Hepatic stellate cell (primary cell): ENCODE data around the gene SLC6A13.
"Not testable (repeated sequence)": the region's sequence is repeated elsewhere in the genome, so short reads cannot be mapped to it uniquely, and the experiment has no call there.

Source experiments
- DNase-seq: peaks from one replicate; pipeline ENCODE4 v3.0.0; 2011; ENCODE audit warnings: low spot score

The SLC6A13 gene

DNA sequence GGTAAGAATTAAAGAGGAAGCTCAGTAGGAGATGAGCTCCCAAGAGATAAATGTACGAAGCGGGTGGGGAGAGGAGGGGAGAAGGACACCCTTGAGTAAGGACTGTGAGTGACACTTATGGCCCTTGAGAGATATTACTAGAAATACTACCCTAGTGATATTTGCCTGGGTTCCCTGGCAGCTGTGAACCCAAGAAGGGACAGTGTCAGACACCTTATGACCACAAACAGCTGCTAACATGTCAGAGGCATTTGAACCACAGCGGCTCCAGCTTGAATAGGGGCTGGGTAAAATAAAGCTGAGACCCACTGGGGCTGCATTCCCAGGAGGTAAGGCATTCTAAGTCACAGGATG, 29.0 kb downstream of the SLC6A13 start:
- no peak for DNase-seq

DNA sequence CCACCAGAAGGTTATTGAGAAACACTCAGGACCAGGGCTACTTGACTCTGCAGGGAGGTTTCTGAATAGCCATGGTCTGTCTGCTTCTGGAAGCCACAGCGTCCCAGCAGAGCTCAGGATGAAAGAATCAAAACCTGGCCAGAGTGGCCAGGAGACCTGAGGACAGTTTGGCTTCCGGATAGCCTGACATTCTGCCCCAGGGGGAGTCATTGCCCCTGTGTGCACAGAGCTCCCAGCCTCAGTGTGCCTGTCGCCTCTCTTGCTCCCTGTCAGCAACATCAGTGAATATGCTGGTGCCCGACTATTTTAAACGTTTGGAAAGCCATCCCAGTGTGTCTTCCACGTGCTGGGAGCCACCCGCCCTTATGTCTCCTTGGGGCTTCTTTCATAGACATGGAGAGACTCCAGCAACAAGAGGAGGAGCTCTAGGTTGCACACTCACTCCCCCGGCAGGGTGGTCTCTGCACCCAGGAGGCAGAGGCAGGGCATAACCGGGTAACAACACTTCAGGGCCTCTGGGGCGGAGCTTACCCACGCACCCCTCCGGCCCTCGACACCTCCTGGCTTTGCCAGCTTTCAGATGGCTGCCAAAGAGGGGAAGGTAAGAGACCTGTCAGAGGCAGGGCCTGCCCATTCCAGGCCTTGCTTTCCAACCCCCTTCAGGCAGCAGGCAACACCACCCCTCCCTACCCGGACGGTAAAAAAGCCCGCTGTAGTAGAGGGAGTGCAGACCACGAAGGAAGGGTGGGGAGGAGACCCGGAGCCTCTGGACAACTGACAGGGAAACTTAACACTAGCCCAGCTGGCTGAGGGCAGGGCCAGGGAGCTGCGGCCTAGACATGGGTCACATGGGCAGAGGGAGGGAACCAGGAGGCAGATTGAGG, 29.7 kb downstream of the SLC6A13 start:
- DNase-seq, result no peak

DNA sequence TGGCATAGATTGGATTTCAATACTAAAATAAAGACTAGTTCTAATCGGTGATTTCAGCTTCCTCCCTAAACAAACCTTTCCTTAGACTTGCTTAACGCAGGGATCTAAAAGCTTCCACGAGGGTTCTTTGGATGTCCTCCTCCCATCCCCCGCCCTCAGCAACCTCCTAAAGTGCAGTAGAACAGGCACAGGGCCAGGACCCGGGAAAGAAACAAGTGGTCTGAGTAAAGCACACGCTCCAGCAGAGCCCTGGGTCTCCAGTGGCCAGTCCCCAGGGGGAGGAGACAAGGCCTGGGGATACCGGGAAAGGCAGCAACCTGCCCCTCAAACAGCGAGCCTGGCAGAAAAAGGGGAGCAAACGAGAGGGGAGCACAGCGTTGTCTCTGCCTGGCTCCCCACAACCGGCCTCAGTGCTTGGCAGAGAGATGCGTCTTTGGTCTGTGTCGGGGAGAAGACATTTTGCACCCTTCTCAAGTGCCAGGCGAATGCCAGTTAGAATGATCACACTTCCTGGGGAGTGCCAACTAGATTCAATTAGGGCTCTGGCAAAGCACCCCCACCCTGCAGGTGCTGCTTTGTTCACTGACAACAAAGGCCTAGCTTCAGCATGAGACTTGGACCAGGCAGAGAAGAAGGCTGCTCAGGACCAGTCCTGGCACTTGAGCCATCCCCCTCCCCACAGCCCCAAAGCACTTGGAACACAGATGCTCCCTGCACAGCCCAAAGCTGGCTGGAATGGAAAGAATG, 31.5 kb downstream of the SLC6A13 start:
- no peak for DNase-seq

DNA sequence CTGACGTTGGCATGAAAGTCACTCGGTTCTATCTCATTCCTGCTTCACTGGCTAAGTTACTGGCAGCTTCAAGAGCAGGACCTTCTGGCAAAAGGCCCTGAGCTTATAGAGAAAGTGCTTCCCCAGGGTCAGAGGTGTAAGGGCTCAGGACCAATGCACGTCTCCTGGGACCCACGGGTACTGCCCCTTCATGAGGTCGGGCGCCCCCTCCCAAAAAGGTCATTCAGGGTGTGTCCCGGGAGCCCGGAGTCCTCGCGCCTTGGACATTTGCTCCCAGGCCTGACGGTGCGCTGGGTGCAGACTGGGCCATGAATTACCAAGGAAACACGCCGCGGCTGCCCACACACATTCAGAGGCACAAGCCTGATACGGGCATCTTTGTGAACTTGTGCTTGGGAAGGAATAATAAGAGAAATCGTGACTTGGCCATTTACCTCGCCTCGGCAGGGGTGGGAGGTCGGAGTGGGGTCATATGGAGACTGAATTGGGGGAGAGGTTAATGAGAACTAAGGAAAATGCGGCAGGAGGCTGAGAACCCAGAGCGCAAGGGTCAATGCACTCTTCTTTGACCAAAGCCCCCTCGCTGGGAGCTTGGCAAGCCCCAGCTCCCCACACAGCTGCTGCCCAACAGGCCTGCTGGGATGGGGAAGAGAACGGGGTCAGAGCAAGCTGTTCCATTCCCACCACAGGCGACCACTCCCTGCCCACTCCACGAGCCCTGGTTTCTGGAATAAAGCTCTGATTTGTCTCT, 33.0 kb downstream of the SLC6A13 start:
- DNase-seq, result no peak

DNA sequence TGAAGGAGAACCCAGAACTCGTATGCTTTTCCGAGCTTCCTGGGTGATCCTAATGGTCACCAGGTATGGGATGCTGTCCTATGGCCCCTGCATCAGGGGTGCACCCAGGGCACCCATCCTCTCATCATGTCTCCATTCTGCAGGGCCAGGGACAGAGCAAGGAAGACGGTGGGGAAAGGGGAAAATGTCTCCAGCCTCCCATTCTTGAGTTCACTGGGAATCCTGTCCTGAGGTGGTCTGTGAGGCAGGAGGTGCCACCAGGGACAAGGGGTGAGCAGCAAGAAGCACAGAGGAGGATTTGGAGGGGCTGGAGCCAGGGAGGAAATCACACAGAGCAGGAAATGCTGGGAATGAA, 33.8 kb downstream of the SLC6A13 start:
- DNase-seq, result no peak

DNA sequence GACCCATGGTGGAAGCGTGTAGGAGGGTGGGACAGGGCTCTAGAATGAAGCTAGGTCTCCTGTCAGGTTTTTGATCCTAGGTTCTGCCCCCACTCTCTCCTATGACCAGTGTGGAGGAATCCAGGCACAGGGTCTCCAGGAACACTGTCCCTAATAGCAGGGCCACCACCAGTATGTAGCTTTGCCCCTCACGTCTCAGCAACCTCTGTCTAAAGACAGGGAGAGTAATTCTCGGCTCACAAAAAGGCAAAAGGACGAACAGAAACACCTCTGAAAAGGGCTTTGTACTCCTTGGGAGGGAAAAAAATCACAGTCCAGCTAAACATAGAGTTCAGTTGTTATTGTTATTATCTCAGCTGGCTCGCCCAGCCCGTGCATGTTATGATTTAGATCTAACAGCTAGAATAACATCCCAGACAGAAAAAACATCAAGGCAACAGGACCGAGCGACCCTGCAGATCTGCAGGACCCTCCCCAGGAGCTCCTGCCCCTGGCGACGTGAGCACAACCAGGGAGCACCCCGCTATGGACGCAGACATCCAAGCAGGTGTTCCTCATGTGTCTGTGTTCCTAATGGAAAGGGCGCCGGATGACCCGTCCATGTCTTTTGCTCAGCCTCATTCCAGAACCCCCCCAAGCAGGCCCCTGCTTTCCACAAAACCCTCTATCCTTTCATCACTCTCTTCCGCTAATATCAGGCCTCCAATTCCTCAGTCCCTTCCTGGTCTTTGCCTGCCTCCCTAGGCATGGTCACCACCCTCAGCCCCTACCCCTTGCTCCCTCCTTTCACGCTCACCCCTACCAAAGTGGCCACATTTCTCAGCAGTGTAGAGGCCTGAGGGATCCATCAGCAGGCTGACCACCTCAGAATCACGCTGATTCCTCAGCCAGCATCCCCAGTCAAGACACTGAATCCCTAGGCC, 34.5 kb downstream of the SLC6A13 start:
- DNase-seq, result no peak

DNA sequence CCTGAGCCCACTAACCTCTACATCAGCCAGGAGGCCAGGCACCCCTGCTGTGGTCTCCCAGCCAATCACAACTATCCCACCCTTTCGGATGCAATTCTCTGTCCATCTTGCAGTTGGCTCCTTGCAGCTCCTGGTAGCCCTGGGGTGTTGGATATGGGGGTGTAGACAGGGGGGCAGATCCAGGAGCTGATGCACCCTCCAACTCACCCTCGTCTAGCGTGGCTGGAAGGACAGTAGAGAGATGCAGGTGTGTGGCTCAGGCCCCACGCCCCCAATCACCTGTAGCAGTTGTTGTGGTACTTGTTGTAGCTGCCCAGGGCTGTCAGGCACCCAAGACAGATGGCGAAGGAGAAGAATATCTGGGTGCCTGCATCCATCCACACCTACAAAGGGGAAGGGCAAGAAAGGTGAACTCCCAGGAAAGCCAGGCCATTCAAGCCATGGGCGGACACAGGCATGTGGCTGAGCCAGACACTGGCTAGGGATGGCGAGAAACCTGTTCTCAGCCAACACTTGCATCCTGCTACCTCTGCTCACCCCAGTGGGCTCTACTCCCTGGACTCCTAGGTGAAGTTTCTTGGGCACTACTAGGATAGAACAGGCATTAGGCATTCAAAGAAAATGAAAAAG, 35.2 kb downstream of the SLC6A13 start:
- no peak for DNase-seq

DNA sequence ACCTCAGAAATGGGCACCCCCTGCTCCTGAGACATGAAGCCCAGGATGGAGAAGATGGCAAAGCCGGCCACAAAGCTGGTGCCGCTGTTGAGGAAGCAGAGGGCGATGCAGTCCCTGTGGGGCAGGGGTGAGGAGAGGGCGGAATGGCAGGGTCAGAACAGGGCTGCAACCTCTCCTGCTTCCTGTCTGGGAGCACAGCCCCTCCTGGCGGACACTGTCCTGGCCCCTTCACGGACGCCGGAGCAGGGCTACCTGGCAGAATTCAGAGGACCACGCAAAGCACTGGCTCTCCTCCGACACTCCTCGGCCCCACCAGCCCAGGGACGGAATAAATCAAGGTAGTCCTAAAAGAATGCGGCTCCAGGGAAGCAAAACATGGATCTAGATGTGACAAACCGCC, 36.2 kb downstream of the SLC6A13 start:
- DNase-seq, result no peak

DNA sequence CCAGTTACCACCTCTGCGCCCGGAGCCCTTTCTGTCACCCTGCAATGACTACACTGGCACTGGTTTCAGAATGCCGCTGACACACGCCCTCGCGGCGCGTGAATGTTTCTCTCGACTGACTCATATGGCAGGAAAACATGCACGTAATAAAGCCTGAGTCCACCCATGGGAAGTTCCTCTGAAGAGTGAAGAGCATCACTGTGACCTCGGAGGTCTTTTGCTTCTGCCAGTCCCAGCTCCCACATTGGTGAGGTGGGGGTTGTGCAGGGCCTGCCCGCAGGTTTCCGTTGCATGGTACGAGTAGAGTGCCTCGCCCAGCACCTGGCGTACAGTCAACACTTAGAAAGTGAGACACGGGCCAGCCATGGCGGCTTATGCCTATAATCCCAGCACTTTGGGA, 37.6 kb downstream of the SLC6A13 start:
- no peak for DNase-seq

DNA sequence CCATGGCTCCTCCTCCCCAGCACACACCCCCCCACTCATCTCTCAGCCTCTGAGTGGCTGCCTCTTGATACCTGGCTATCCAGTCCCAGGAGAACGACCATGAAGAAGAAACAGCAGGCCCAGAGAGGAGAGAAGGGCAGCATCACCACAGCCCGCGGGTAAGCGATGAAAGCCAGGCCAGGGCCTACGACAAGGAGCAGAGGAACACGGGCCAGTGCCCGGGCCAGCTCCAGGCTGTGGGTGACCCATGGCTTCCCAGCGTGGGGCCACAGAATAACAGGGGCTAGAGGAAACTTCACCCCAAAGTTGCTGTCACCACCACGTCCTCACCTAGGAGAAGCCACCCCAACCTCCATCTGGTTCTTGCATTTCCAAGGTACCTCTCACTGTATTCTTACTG, 38.3 kb downstream of the SLC6A13 start:
- DNase-seq, result no peak

DNA sequence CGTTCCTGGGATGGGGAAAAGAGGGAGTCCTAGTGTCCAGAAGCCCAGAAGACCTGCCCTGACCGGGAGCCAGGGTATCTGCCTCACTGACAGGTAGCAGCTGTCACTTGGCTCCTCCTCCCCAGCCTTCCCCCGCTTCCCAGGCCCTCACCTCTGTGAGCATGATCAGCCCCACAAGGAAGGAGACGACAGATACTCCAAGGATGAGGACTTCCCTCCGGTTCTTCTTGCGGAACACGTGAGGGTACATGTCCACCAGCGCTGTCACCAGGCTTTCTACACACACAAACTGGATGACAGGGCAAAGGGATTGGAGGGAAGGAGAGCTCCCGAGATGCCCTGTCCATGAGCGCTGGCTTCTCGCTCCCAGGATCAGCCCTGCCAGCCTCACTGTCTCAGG, 38.8 kb downstream of the SLC6A13 start:
- DNase-seq, result no peak

DNA sequence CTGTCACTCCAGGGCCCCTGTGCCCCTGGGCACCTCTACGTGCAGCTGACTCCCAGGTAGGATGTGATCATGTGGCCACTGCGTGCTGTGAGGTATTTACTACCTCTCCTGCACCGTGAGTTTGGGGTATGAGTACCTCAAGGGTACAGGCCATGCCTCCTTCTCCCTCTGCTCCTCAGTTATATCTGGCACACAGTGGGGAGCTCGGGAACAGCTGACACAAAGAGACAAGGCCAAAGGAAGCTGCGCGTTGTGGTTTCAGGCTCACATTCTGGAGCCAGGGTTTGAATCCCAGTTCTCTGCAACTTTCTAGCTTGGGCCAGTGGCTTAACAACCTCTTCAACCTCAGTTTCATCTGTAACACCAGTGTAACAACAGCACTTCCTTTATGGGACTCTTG, 40.9 kb downstream of the SLC6A13 start:
- no peak for DNase-seq

DNA sequence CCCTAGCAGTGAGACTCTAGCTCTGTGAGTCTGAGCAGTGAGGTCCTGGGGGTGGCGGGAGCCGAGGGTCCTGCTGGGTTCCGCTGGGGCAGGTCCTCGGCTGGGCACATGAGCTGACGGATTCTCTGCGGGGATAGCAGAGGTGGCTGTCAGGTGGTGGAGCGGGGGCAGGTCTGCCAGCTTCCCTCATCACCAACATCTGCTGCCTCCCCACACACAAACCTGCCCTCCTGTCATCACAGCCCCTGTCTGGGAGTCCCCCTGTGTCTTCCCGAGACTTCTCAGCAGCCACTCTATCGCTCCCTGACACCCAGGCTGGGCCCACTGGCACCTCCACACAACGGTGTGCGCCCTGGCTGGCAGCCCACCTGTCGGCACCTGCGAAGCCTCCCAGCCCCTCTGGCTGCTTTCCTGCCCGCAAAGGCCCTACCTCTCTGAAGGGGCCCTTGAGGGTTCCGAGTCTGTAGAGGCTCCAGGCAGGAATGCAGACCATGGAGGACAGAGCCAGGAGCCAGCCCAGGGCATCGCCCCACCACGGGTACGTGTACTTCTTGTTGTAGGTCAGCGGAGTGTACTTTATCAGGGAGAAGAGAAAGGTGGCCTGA, 41.6 kb downstream of the SLC6A13 start:
- DNase-seq, result no peak

DNA sequence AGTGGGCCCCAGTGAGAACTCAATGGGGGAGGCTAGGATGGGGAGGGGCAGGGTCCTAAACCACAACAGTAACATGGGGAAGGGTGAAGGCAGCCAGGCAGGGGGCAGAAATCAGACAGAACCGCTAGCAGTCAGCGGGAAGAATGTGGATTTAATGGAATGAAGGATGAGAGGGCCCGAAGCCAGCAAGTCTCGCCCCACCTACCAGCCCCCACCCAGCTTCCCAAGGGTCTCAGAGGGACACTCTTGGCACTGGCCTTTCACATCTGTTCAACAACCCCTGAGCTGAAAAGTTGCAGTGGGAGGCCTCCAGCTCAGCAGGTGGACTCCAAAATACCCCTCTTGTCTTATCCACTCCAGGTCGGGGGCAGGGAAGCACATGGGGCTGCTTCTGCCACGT, 42.1 kb downstream of the SLC6A13 start:
- DNase-seq, result no peak

DNA sequence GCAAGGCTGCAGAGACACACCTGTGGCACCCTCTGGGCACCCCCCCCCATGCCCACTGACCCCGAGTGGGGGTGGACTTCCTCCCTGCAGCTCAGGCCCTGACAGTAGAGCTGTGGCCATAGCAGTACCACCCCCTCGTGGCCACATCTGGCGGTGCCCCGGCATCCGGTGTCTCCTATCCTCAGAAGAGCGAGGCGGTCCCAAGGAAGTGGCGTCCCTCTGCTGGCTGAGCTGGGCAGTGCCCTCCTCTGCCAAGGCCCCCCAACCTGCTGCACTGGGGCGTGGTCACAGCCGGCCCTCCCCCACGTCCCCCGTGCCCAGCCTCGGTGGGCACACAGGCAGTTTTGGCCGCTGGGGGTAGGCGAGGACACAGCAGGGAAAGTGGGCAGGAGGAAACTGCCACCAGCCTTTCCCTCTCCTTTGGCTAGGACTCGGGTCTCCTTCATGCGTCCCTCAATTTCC, 42.7 kb downstream of the SLC6A13 start:
- peak; percentile 76 for DNase-seq

DNA sequence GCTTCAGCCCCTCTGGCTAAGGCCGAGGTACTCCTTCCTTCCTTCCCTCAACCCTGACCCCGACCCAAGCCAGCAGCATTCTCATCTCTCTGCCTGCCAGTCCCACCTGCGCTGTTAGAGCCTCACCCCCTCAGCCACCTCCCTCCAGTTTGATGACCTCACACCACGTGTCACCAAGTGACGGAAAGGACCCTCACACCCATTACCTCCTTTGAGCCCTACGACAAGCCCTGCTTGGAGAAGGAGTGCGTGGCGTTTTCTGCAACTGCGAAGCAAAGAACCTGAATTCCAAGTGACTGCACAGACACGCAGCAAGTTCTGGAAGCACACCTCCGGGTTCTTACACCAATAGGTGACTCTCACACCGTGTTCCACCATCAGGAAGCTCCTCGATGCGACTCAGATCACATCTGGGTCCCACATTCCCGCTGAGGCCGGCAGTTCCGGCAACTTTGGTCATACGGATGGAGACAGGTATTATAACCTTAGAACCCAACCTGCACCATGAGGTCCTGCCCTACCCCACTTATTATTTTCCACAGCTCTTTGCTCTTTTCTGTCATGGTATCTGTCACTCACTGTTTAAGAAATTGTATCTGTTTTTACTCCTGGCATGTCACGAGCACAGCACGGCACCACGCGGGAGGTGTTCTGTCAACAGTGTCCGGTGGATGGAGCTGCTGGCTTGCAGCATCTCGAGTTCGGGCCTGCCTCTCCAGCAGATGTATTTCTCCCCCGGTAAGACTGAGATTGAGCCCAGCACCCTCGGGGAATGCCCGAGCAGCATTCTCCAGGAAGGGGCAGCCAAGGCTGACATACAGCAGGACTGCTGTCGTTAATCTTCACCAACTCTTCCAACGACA, 43.7 kb downstream of the SLC6A13 start:
- DNase-seq, result no peak

DNA sequence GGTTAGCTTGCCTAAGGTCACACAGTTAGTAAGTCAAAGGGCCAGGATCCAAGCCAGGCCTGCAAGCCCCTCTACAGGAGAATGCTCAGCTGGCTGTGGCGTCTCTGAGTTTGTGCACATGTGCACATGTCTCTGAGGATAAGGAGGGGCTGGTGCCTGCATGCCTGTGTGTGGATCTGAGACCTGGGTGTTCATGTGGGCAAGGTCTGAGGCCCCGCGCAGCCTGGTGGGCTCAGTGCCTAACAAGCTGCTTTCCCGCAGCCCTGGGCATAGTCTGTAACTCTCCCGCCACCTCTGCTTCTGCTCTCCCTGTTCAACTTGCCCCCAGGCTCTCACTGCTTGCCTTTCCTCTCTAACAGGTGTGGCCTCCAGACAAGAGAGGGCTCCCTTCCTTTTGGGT, 44.4 kb downstream of the SLC6A13 start:
- no peak for DNase-seq

DNA sequence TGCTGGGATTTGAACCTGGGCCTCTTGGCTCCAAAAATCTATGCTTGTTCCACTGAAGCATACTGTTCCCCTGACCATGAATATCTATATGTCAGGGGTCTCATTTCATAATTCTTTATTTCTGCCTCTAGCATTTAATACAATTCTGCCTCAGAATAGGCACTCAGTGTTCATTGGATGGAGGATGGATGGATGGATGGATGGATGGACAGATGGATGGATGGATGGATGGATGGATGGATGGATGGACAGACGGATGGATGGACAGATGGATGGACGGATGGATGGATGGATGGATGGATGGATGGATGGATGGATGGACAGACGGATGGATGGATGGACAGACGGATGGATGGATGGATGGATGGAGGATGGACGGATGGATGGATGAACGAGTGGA, 45.6 kb downstream of the SLC6A13 start:
- not testable (repeated sequence) for DNase-seq

DNA sequence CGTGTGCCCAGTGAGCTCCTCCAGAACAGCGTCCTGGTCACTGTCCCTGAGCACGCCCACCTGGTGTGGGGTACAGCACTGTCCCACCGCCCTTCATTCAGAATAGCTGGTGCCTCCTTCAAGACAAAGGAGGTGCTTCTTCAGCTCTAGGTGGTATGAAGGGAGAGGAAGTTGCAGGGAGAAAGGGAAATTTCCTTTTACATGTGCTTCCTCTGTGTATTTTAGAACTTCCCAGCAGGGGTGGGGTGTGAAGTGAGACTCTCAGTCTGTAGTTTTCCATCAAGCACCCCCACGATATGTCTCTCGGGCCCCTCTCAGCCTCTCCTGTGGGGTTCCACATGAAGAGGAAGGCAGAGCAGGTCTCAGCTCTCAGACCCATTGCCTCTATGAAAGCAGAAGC, 47.5 kb downstream of the SLC6A13 start:
- no peak for DNase-seq
